DND-41 (cell line): ENCODE data around the gene AJAP1.

Source experiments
- CTCF ChIP-seq: IDR thresholded peaks from 2 replicates; pipeline ENCODE4 v1.5.1; 2012; ENCODE audit warnings: borderline replicate concordance, low read length, moderate library complexity, mild to moderate bottlenecking; ENCODE audit not compliant: poor library complexity, severe bottlenecking; ENCODE audit errors: extremely low read depth
- EZH2 ChIP-seq: IDR thresholded peaks from 3 replicates; pipeline ENCODE4 v1.6.1; 2012; ENCODE audit warnings: borderline replicate concordance, low read depth, mild to moderate bottlenecking, moderate library complexity, low read length, inconsistent platforms; ENCODE audit not compliant: severe bottlenecking

DNA sequence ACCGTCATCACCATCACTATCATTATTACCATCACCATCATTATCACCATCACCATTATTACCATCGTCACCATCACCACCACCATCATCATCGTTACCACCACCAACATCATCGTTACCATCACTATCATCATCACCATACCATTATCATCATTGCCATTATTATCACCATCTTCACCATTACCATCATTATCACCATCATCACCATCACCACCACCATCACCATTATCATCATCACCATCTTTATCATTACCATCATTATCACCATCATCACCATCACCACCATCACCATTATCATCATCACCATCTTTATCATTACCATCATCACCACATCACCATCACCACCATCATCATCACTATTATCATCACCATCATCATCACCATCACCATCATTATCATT lies 112.9 kb downstream of the AJAP1 start:
- TF ChIP-seq CTCF (no peak), EZH2 (no peak)
